CD8-positive, alpha-beta memory T cell (primary cell): ENCODE measurements around the gene NFE2L1. TPM values are rescaled to one million over a fixed set of nuclear protein-coding genes. Genes with fewer than 3 reads are reported as not detected.

ENCODE experiments used
- CTCF ChIA-PET: fragments of 350-600 bp; sonication (Branson Sonifier 250); formaldehyde crosslinking; loops from one replicate; lab custom pipeline; 2021; ENCODE audit warnings: antibody characterized with exemption; lab: Charles Lee
- POLR2A ChIA-PET: fragments of 350-600 bp; sonication (Branson Sonifier 250); formaldehyde crosslinking; loops from one replicate; lab custom pipeline; 2021; ENCODE audit warnings: antibody characterized with exemption; lab: Charles Lee
- DNase-seq, 5 donors: peaks; one replicate each; pipeline versions ENCODE4 v3.0.0 to v3.0.0-alpha.2; 2020 to 2022; ENCODE audit warnings: mixed read lengths in 1 of 5
- H3K27ac ChIP-seq: one replicate; pipeline ENCODE4 v1.7.0; 2013; ENCODE audit warnings: low read depth, mild to moderate bottlenecking, low read length, moderate library complexity
- H3K27me3 ChIP-seq: 2 replicates; pipeline ENCODE4 v1.7.0; 2013; ENCODE audit warnings: low read length, mild to moderate bottlenecking; ENCODE audit not compliant: insufficient read depth, poor library complexity, severe bottlenecking
- H3K36me3 ChIP-seq: 2 replicates; pipeline ENCODE4 v1.7.0; 2013; ENCODE audit warnings: mild to moderate bottlenecking, low read length, moderate library complexity; ENCODE audit not compliant: insufficient read depth
- H3K4me1 ChIP-seq: 2 replicates; pipeline ENCODE4 v1.7.0; 2013; ENCODE audit warnings: mild to moderate bottlenecking, low read length, moderate library complexity; ENCODE audit not compliant: insufficient read depth
- H3K4me3 ChIP-seq: 2 replicates; pipeline ENCODE4 v1.7.0; 2013; ENCODE audit warnings: mild to moderate bottlenecking, low read length
- H3K9me3 ChIP-seq: 2 replicates; pipeline ENCODE4 v1.7.0; 2013; ENCODE audit warnings: mild to moderate bottlenecking, low read length
- H3K27ac Mint-ChIP-seq, 8 donors: one replicate each; pipeline ENCODE4 v1.8.0; 2020 to 2021; ENCODE audit warnings: mixed read lengths in 8 of 8, mild to moderate bottlenecking in 6 of 8, inconsistent platforms in 3 of 8, moderate library complexity in 3 of 8
- H3K27me3 Mint-ChIP-seq, 2 donors: one replicate each; pipeline ENCODE4 v1.8.0; 2020 to 2021; ENCODE audit warnings: mixed read lengths in 2 of 2, mild to moderate bottlenecking in 1 of 2, moderate library complexity in 1 of 2
- H3K36me3 Mint-ChIP-seq, 3 donors: one replicate each; pipeline ENCODE4 v1.8.0; 2020 to 2021; ENCODE audit warnings: mixed read lengths in 3 of 3, inconsistent platforms in 1 of 3, mild to moderate bottlenecking in 1 of 3
- H3K4me1 Mint-ChIP-seq, 3 donors: one replicate each; pipeline ENCODE4 v1.8.0; 2020 to 2021; ENCODE audit warnings: mixed read lengths in 3 of 3, inconsistent platforms in 1 of 3, mild to moderate bottlenecking in 1 of 3
- H3K4me3 Mint-ChIP-seq, 7 donors: one replicate each; pipeline ENCODE4 v1.8.0; 2020 to 2021; ENCODE audit warnings: mixed read lengths in 7 of 7, mild to moderate bottlenecking in 6 of 7, moderate library complexity in 4 of 7, inconsistent platforms in 2 of 7
- H3K9me3 Mint-ChIP-seq, 5 donors: one replicate each; pipeline ENCODE4 v1.8.0; 2020 to 2022; ENCODE audit warnings: mixed read lengths in 5 of 5, mild to moderate bottlenecking in 3 of 5, moderate library complexity in 2 of 5, inconsistent platforms in 1 of 5
- polyA plus RNA-seq: library from polyadenylated mRNA; unstranded; fragments of 300-500 nt; fragmentation: Illumina TruSeq; gene quantifications from one replicate; pipeline ENCODE4 v1.2.3, GENCODE V29; 2021
- total RNA-seq, 2 experiments: library from RNA; stranded (reverse); gene quantifications; one replicate each; pipeline ENCODE4 v1.2.3, GENCODE V29; 2021

NFE2L1 gene
- total and polyA plus RNA-seq, 3 experiments from 2014 or later, result 13.1 to 98.4 (median 94.5) TPM

DNA sequence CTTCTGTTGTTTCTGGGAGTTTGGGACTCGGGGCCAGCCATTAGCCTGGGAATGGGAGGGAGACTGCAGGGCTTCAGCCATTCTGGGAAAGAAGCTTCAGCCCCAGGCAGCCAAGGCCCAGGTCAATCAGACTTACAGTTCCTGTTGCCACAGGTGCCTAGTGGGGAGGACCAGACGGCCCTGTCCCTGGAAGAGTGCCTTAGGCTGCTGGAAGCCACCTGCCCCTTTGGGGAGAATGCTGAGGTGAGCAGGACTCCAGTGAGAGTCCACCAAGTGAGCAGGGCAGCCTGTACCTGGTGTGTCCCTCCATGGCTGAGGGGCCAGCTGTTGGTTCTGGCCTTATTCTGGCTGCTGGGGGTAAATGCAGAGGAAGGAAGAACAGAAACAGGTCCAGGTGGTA lies 8.7 kb downstream of the NFE2L1 start:
- H3K4me3 ChIP-seq, result no peak overlapping the region
- no peaks in the 10 kb centered on the region for H3K27me3 ChIP-seq
- peak overlapping the region in 1 of 8 donors; percentile 91 for H3K27ac Mint-ChIP-seq
- peaks cover 27 to 33% (median 32%) of the 10 kb centered on the region in 3 donors for H3K4me1 Mint-ChIP-seq
- no peaks in the 10 kb centered on the region for H3K9me3 ChIP-seq
- ChIA-PET CTCF (no interaction called here), POLR2A (no interaction called here)
- H3K4me3 Mint-ChIP-seq, result no peak overlapping the region
- H3K27me3 Mint-ChIP-seq, result no peaks in the 10 kb centered on the region
- peaks cover 19% of the 10 kb centered on the region for H3K4me1 ChIP-seq
- no peak for DNase-seq
- no peak overlapping the region for H3K27ac ChIP-seq
- peaks cover 55% of the 10 kb centered on the region for H3K36me3 ChIP-seq
- no peaks in the 10 kb centered on the region for H3K9me3 Mint-ChIP-seq
- H3K36me3 Mint-ChIP-seq, result peaks cover 0 to 86% (median 22%) of the 10 kb centered on the region in 3 donors

DNA sequence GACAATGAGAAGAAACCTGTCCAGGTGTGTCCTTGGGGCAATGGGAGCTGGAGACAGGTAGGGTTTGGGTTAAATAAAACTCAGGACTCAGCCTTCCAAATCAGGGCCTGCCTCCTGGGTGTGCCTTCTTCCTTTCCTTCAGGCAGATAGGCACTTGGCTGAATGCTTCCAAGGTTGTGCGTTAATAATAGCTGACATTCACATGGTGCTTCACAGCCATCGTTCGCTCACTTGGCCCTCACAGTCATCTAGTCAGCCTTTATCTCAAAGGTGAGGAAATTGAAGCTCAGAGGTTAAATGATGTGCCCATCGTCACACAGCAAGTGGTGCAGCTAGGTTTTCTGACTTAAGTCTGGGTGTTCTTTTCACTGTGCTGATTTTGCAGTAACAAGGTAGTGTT lies 9.5 kb downstream of the NFE2L1 start:
- H3K9me3 ChIP-seq, result no peaks in the 10 kb centered on the region
- Mint-ChIP-seq H3K9me3 (no peaks in the 10 kb centered on the region), H3K4me1 (peaks cover 22 to 26% (median 25%) of the 10 kb centered on the region in 3 donors), H3K27me3 (no peaks in the 10 kb centered on the region), H3K4me3 (no peak overlapping the region), H3K27ac (peak overlapping the region in 2 of 8 donors; percentile 9 to 23), H3K36me3 (peaks cover 0 to 86% (median 20%) of the 10 kb centered on the region in 3 donors)
- DNase-seq, result no peak
- ChIA-PET CTCF (interaction anchor here (0.9 to 1.4 kb wide), 3 partner anchors 16 to 22 kb away, joined by 3 to 4 read pairs (median 4); no protein-coding TSS in a partner anchor), POLR2A (interaction anchor here (1.5 kb wide), 1 partner anchor 10 kb away, joined by 7 read pairs; the partner anchor contains the start of gene NFE2L1)
- no peaks in the 10 kb centered on the region for H3K27me3 ChIP-seq
- peaks cover 55% of the 10 kb centered on the region for H3K36me3 ChIP-seq
- H3K4me3 ChIP-seq, result no peak overlapping the region
- H3K27ac ChIP-seq, result no peak overlapping the region
- H3K4me1 ChIP-seq, result peaks cover 12% of the 10 kb centered on the region

DNA sequence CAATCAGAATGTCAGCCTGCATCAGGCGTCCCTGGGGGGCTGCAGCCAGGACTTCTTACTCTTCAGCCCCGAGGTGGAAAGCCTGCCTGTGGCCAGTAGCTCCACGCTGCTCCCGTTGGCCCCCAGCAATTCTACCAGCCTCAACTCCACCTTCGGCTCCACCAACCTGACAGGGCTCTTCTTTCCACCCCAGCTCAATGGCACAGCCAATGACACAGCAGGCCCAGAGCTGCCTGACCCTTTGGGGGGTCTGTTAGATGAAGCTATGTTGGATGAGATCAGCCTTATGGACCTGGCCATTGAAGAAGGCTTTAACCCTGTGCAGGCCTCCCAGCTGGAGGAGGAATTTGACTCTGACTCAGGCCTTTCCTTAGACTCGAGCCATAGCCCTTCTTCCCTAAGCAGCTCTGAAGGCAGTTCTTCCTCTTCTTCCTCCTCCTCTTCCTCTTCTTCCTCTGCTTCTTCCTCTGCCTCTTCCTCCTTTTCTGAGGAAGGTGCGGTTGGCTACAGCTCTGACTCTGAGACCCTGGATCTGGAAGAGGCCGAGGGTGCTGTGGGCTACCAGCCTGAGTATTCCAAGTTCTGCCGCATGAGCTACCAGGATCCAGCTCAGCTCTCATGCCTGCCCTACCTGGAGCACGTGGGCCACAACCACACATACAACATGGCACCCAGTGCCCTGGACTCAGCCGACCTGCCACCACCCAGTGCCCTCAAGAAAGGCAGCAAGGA lies 10.4 kb downstream of the NFE2L1 start:
- Histone ChIP-seq H3K4me1 (peaks cover 2% of the 10 kb centered on the region), H3K36me3 (peaks cover 52% of the 10 kb centered on the region), H3K27ac (no peak overlapping the region), H3K27me3 (no peaks in the 10 kb centered on the region), H3K4me3 (no peak overlapping the region), H3K9me3 (no peaks in the 10 kb centered on the region)
- no peak overlapping the region for H3K27ac Mint-ChIP-seq
- H3K36me3 Mint-ChIP-seq, result peaks cover 0 to 81% (median 20%) of the 10 kb centered on the region in 3 donors
- no peaks in the 10 kb centered on the region for H3K9me3 Mint-ChIP-seq
- ChIA-PET POLR2A (interaction anchor here (1.5 kb wide), 1 partner anchor 11 kb away, joined by 7 read pairs; the partner anchor contains the start of gene NFE2L1), CTCF (interaction anchor here (0.9 to 1.4 kb wide), 4 partner anchors 16 to 32 kb away, joined by 3 to 4 read pairs (median 4); no protein-coding TSS in a partner anchor)
- no peak for DNase-seq
- H3K4me1 Mint-ChIP-seq, result peaks cover 16 to 17% (median 16%) of the 10 kb centered on the region in 3 donors
- H3K27me3 Mint-ChIP-seq, result no peaks in the 10 kb centered on the region
- H3K4me3 Mint-ChIP-seq, result no peak overlapping the region

DNA sequence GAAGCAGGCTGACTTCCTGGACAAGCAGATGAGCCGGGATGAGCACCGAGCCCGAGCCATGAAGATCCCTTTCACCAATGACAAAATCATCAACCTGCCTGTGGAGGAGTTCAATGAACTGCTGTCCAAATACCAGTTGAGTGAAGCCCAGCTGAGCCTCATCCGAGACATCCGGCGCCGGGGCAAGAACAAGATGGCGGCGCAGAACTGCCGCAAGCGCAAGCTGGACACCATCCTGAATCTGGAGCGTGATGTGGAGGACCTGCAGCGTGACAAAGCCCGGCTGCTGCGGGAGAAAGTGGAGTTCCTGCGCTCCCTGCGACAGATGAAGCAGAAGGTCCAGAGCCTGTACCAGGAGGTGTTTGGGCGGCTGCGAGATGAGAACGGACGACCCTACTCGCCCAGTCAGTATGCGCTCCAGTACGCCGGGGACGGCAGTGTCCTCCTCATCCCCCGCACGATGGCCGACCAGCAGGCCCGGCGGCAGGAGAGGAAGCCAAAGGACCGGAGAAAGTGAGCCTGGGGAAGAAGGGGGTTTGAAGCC lies 11.0 kb downstream of the NFE2L1 start:
- Histone ChIP-seq H3K27ac (no peak overlapping the region), H3K27me3 (no peaks in the 10 kb centered on the region), H3K9me3 (no peaks in the 10 kb centered on the region), H3K36me3 (peaks cover 52% of the 10 kb centered on the region), H3K4me3 (no peak overlapping the region), H3K4me1 (no peaks in the 10 kb centered on the region)
- Mint-ChIP-seq H3K4me3 (no peak overlapping the region), H3K36me3 (peaks cover 0 to 82% (median 21%) of the 10 kb centered on the region in 3 donors), H3K27ac (no peak overlapping the region), H3K4me1 (peaks cover 14 to 16% (median 16%) of the 10 kb centered on the region in 3 donors), H3K9me3 (no peaks in the 10 kb centered on the region), H3K27me3 (no peaks in the 10 kb centered on the region)
- DNase-seq, result no peak
- POLR2A ChIA-PET, result interaction anchor here (1.5 kb wide), 1 partner anchor 11 kb away, joined by 7 read pairs; the partner anchor contains the start of gene NFE2L1
- CTCF ChIA-PET, result interaction anchor here (1.2 kb wide), 1 partner anchor 33 kb away, joined by 4 read pairs; no protein-coding TSS in a partner anchor

DNA sequence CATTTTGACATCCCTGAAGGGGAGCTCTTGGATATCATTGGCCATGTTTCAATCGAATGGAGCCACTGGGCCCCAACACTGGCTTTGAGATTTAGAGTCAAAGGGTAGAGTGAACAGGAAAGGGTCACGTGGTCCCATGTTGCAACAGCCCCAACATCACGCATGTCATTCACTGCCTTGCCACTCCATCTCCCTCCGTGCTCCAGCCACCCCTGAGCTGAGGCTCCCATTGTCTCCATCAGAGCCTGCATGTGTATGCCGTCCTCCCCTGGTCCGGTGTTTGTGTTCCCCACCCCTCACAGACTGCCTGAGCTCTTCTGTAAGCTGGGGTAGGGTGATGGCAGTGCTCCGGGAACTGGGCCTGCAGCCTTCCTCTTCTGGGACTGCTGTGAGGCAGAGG lies 12.1 kb downstream of the NFE2L1 start:
- Mint-ChIP-seq H3K4me3 (no peak overlapping the region), H3K27ac (peak overlapping the region in 2 of 8 donors; percentile 23 to 69), H3K36me3 (peaks cover 0 to 88% (median 26%) of the 10 kb centered on the region in 3 donors), H3K27me3 (no peaks in the 10 kb centered on the region), H3K9me3 (no peaks in the 10 kb centered on the region), H3K4me1 (peaks cover 10 to 13% (median 13%) of the 10 kb centered on the region in 3 donors)
- CTCF ChIA-PET, result interaction anchor here (1.9 kb wide), 1 partner anchor 13 kb away, joined by 4 read pairs; no protein-coding TSS in a partner anchor
- Histone ChIP-seq H3K4me1 (no peaks in the 10 kb centered on the region), H3K9me3 (no peaks in the 10 kb centered on the region), H3K36me3 (peaks cover 55% of the 10 kb centered on the region), H3K27ac (no peak overlapping the region), H3K27me3 (no peaks in the 10 kb centered on the region), H3K4me3 (no peak overlapping the region)
- POLR2A ChIA-PET, result no interaction called here
- no peak for DNase-seq

DNA sequence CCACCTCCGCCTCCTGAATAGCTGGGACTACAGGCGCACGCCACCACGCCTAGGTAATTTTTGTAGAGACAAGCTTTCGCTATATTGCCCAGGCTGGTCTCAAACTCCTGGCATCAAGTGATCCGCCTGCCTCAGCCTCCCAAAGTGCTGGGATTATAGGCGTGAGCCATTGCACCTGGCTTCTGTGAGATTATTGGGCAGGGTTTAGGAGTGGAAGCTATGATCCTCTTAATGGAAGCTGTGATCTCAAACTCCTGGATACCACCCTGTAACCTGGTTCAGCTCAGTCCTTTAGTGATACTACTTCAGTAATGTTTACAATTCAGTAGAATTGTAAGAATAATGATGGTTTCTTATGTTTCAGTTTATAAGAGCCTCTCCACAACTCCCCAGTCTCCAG lies 14.1 kb downstream of the NFE2L1 start:
- peaks cover 0 to 86% (median 21%) of the 10 kb centered on the region in 3 donors for H3K36me3 Mint-ChIP-seq
- POLR2A ChIA-PET, result no interaction called here

DNA sequence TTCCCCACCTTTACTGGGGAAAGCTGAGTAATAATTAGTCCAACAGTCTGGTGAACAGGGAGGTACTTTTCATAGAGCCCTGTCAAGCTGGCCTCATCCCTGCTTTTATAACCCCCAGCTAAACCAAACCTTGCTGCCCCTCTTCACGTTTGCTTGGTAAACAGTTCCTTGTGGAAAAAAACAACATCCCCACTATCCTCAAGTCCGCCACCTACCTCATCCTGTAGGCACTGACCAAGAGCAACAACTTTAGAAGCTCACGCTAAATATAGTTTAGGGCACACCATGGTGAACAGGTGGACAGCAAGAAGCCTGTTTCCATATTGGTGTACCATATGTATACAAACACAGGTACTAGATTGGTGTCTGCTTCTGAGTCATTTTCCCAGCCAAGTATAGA lies 16.5 kb downstream of the NFE2L1 start:
- Histone ChIP-seq H3K9me3 (no peaks in the 10 kb centered on the region), H3K27ac (no peak overlapping the region), H3K4me1 (no peaks in the 10 kb centered on the region), H3K36me3 (peaks cover 20% of the 10 kb centered on the region), H3K4me3 (no peak overlapping the region), H3K27me3 (no peaks in the 10 kb centered on the region)
- H3K27me3 Mint-ChIP-seq, result no peaks in the 10 kb centered on the region
- no peak overlapping the region for H3K4me3 Mint-ChIP-seq
- no peaks in the 10 kb centered on the region for H3K9me3 Mint-ChIP-seq
- peaks cover 0 to 2% (median 0%) of the 10 kb centered on the region in 3 donors for H3K4me1 Mint-ChIP-seq
- ChIA-PET POLR2A (no interaction called here), CTCF (interaction anchor here (1.3 to 2.1 kb wide), 3 partner anchors 16 to 38 kb away, joined by 4 to 8 read pairs (median 5); no protein-coding TSS in a partner anchor)
- H3K27ac Mint-ChIP-seq, result peak overlapping the region in 2 of 8 donors; percentile 52 to 74
- peaks cover 0 to 75% (median 13%) of the 10 kb centered on the region in 3 donors for H3K36me3 Mint-ChIP-seq
- no peak for DNase-seq

More for the DNA sequence above, 14.1 kb downstream of the NFE2L1 start:
- Histone ChIP-seq H3K4me1 (no peaks in the 10 kb centered on the region), H3K36me3 (peaks cover 44% of the 10 kb centered on the region), H3K4me3 (no peak overlapping the region), H3K27me3 (no peaks in the 10 kb centered on the region), H3K27ac (no peak overlapping the region), H3K9me3 (no peaks in the 10 kb centered on the region)
- no peaks in the 10 kb centered on the region for H3K9me3 Mint-ChIP-seq
- no peak overlapping the region for H3K4me3 Mint-ChIP-seq
- CTCF ChIA-PET, result interaction anchor here (0.9 to 1.9 kb wide), 4 partner anchors 11 to 363 kb away, joined by 3 to 4 read pairs (median 3); no protein-coding TSS in a partner anchor
- H3K4me1 Mint-ChIP-seq, result peaks cover 0 to 2% (median 0%) of the 10 kb centered on the region in 3 donors
- H3K27me3 Mint-ChIP-seq, result no peaks in the 10 kb centered on the region
- no peak for DNase-seq
- no peak overlapping the region for H3K27ac Mint-ChIP-seq
